GM19239 (cell line): Measurements from ENCODE around the gene SCN2B.

Experiments used
- DNase-seq: peaks from one replicate; pipeline ENCODE4 v3.0.0; 2011; ENCODE audit warnings: low spot score; ENCODE audit not compliant: insufficient read length
- FAIRE-seq: peaks from 2 replicates; lab custom pipeline; 2011; peaks lifted over from hg19 to GRCh38; lab: Jason Lieb, UNC

Gene SCN2B, protein sequence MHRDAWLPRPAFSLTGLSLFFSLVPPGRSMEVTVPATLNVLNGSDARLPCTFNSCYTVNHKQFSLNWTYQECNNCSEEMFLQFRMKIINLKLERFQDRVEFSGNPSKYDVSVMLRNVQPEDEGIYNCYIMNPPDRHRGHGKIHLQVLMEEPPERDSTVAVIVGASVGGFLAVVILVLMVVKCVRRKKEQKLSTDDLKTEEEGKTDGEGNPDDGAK

DNA sequence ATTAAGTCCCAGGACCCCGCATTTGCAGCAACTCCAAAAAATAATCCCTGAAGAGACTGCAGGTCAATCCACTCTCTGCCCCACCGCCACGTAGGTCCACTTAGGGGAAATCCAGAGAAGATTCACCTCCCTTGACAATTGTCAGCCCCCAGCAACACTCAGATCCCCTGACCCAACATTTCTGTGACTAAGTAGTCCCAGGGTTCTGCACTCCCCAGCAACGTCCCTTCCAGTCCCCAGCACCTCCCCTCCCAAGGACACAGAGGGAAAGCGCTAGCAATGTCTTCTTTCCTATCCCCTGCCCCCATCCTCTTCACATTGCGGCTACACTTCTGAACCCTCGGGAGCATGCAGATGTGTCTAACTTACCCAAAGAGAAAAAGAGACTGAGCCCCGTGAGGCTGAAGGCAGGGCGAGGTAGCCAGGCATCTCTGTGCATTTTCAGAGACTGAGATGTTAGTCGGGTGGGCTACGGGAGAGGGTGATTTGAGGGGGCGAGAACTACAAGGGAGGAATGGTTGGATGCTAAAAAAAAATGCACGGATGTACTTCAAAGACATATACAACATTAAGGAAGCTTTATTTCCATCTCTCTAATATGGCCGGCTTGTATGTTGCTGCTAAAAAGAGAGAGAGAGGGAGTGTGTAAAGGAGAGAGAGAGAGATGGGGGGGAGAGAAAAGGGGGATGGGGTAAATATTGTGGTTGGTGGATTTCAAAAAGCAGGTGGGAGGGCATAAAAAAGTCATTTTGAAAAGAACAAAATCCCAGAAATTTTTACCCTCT lies at the start of gene SCN2B:
TSS of gene SCN2B (minus strand) at position 647 of the 785 bp plus-strand sequence. CDS start at position 439, 208 bp downstream.
- FAIRE-seq, result no peak

DNA sequence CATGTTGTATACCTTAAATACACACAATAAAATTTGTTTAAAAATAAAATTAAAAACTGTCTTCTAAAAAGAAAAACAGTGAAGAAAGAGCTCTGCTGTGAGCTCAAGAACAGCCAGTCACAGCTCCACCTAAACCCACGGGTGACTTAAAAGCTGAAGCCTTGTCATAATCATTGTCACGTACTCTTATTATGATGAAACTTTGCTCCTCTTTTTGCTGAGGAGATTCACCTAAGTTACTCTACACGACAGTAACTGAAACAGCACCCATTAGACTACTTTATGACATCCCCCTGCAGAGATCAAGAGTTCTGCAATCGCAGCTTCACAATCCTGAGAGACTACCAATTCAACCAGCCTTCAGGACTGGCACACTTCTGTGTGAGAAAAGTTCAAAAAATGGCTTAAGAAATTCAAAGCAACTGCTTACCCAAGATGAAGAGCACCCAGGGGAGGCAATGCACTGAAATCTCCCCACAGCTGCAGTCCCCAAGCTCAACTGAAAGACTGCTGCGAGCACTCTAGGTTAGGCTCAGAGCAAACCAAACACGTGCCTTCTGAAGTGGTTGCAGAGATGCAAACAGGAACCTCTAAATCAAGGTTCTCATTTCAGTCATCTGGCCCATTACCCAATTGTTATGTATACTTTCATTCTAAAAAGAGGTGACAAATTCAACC lies 48.2 kb upstream of the SCN2B start, which contains the start of gene JAML:
TSS of gene JAML (minus strand) at position 501 of the 678 bp plus-strand sequence. CDS start 10,145 bp downstream, outside the sequence.
- FAIRE-seq, result peak; percentile 91
- DNase-seq, result no peak

More for the DNA sequence above, at the start of gene SCN2B:
- no peak for DNase-seq

DNA sequence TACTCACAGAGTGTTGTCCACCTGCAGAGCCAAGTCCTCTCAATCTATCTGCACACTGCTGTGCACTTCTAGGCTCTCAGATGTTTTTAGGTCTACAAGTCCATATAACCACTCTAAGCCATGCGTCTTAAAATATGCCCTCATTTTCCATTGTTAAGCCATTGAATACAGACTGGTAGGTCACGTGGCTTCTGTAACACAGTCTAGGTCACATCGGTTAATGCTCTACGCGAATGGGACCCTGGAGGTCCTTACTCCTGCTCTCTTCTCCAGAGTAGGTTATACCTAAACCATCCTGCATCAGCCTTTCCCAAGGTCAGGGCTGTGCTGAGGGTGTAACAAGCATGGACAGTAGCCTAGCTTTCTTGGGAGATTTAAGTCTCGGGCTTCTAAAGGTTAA lies 47.6 kb upstream of the SCN2B start:
- FAIRE-seq, result peak; percentile 84

DNA sequence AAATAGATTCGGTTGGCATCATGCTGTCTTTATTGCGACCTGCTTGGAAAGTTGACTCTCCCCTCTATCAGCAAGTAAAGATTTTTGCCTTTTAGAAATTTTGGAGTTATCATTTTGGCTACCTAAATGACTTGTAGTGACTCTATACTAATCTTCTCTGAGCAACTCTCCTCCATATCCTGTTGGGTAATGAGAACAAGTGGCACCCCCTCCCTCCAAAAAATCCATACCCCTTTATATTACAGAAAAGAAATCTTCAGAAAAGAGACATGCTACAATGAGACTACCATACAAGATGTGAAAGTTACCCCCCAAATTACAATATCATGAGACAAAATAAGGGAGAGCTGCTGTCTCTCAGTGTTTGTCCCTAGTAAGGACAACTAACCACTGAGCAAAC lies 47.1 kb upstream of the SCN2B start:
- no peak for FAIRE-seq

More for the DNA sequence above, 47.6 kb upstream of the SCN2B start:
- DNase-seq, result no peak

DNA sequence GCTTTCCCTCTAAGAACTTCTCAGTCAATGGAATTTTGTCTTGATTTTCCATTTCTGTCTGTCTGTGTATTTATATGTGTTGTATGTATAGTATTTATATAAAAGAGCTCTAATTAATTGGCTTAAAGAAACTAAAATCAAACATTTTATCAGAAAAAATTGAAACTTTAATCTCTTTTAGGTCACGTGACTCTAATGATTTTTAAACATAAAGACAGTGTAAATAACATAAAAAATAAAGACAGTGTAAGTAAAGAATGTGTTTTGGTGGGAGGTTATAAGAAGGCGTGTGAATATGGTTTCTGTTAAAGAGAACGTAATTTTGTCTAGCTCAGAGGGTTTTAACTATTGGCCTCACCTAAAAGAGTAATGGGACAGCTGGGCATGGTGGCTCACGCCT lies 46.0 kb upstream of the SCN2B start:
- FAIRE-seq (no peak), DNase-seq (no peak)

More for the DNA sequence above, 47.1 kb upstream of the SCN2B start:
- no peak for DNase-seq

DNA sequence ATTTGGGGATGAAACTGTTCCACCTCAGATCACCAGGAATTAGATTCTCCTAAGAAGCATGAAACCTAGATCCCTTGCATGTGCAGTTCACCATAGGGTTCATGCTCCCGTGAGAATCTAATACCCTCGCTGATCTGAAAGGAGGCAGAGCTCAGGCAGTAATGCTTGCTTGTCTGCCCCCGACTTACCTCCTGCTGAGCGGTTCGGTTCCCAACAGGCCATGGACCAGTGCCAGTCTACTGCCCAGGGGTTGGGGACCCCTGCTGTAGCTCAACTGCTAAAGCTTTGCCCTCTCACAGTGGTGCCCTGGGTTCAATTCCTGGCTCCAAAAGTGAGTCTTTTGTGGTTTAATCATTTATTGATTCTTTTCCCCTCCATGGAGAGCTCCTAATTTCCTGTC lies 45.0 kb upstream of the SCN2B start:
- FAIRE-seq, result no peak
- no peak for DNase-seq

DNA sequence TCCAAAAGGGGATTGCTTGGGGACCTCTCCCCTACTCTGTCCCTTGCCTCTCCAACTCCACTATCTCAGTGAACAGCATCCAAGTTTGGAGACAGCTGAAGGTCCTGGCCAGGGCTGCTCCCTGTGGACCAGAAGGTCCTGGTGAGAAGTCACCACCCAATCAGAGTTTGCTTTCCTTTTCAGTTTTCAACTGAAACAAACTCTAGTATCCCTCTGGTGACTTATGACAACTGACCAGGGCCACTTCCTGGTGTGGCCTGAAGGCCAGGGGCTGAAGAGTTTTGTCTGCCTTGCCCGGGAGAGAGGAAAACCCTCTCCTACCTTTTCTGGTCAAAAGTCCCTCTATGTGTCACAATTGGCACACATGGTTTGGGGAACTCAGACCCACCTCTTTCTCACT lies 43.3 kb upstream of the SCN2B start:
- FAIRE-seq (peak; percentile 75), DNase-seq (no peak)

DNA sequence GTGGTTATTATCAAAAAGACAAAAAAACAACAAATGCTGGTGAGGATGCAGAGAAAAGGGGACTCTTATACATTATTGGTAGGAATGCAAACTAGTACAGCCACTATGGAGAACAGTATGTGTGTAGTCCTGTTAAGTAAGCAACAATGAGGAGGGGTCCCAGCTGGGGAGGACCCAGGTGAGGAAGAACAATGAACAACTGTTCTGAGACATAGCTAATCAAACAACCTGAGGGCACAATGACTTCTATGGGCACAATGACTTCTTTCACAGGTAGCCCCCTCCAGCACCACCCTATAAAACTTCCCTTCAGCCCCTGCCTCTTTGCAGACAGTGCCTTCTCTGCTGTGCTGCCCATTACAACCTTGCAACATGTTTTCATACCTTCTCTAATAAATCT lies 42.8 kb upstream of the SCN2B start:
- no peak for DNase-seq
- FAIRE-seq, result no peak

DNA sequence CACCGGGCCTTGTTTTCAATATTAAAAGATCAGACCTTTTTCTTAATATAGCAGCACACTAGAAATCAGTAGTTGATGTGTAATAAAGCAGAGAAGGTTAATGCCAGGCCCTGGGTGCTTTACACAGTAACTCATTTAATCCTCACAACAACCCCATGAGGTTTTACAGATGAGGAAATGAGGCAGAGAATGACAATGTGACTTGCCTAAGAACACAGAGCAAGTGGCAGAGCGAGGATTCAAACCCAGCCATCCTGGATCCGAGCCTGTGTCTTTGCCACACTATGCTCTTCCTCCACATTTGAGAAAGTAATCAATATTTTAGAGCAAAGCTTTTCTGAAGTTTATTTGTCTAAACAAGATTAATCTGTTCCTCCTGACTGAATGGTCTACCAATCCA lies 41.1 kb upstream of the SCN2B start:
- DNase-seq (no peak), FAIRE-seq (peak; percentile 14)

DNA sequence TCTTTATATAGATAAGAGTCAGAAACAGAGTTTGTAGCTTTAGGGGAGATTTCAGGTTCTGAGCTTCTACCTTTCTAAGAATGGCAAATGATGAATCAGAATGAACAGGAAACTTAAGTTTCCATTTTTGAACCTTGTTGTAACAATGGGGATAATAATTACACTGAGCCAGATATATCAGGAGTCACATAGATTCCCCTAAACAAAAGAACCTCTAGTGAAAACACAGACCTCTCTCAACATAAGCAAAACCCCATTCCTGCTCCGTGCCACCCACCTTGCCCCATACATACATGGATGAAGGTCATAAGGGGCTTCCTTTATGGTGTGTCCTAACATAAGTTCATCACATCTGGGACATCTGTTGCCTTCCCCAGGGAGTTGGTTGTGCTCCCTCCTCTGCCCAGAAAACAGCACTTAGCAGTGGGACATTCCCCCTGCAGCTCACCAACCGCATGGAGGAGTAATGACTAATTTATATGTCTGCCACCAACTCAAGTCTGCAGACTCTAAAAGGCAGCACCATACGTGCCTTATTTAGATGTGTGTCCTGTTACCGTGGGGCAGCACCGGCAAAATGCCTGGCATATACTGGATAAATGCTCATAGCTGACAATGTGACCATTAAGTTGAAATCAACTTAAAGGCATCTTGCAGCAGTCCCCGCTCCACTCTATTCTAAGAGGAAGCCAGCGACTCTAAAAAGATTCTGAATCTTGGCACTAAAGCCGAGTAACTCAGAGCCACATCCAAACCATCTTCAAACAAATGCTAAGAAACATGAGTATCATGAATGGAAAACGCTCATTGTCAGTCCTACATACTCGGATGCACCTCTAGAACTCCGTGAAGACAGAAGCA lies 40.4 kb upstream of the SCN2B start:
- no peak for DNase-seq
- peak; percentile 94 for FAIRE-seq

DNA sequence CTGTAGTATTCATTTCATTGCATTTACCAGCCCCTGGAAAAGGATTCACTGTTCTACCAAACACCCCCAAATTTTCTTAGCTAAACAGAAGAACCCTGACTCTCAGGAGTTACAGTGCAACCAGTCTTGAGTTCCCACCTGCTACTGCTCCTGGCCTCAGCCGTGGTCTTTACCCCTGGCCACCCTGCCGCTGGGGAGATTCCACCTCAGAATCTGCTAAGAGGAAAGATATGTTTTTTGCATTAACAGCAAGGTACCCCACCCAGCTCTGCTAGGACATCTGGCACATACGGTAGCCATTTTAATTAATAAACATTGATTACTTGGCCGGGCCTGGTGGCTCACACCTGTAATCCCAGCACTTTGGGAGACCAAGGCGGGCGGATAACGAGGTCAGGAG lies 39.3 kb upstream of the SCN2B start:
- DNase-seq, result no peak
- FAIRE-seq, result peak; percentile 26

DNA sequence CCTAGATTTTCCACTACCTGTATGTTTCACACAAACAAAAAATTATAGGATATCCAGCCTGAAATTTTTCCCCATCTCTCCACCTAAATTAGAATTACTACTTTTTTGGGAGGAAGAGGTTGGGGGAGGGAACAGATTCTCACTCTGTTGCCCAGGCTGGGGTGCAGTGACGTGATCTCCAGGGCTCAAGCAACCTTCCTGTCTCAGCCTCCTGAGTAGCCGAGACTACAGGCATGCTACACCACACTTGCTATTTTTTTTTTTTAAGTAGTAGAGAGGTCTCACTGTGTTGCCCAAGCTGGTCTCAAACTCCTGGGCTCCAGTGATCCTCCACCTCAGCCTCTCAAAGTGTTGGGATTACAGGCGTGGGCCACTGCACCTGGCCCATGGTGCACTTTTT lies 38.8 kb upstream of the SCN2B start:
- DNase-seq, result no peak
- peak; percentile 84 for FAIRE-seq

DNA sequence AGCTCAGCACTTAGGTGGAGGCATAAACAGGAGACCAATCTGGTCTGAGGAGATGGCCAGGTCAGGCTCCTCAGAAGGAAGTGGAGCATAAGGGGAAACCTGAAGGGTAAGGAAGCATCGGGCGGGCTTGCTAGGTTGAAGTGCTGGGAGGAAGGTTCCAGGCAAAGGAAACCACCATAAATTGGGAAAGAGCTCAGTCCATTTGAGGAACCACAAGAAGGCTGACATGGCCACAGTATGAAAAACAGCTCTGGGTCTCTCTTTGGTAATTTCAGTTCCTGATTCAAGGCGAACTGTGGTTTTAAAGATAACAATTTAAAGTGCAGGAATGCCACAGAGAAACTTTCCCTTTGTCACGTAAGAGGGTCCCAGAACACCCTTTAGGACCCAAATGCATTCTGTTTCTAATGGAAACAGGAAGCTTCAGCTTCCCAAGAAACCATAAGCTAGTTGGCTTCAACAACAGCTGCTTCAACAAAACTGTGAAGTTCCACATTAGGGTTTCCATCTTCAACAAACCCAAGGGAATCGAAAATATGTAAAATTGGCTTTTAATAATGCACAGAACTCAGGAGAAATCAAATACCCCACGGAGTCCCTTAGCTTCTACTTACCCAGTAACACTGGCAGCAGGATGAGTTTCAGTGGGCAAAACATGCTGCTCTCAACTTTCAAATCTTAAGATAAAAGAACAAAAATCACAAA lies 37.9 kb upstream of the SCN2B start:
- DNase-seq, result no peak
- peak; percentile 99 for FAIRE-seq

DNA sequence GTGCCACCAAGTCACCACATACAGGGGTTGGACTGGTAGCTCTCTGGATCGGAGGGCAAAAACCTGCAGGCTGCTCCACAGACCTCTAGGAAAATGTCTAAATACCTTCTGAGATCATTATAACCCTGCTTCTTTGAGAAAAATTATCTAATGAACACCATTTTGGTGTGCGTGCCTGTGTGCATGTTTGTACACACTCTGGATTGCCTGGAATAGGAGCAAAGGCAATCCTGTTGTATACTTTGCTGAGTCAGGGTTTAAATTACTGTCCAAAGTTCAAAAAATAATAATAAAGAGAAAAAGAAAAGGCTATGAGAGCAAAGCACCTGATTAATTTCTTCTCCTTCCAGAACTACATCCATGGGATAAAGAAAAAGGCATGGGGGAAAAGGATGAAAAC lies 37.3 kb upstream of the SCN2B start:
- no peak for FAIRE-seq
- no peak for DNase-seq

DNA sequence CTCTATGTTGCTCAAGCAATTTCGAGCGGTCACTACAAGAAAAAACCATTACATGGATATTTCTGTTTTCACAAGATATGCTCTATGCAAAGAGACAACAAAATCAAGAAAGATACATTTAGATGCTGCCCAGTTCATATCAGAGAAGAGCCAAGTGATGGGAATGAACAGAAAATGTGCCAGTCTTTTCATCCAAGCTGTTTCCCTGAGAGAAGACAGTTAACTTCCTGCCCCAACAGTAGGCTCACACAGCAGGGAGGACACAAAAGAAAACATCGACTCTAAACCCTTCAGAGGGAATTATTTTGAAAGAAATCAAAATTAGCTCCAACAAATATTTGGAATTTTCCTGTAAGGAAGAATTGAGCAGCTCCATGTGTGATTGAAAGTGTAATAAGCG lies 36.8 kb upstream of the SCN2B start:
- FAIRE-seq (peak; percentile 4), DNase-seq (no peak)

DNA sequence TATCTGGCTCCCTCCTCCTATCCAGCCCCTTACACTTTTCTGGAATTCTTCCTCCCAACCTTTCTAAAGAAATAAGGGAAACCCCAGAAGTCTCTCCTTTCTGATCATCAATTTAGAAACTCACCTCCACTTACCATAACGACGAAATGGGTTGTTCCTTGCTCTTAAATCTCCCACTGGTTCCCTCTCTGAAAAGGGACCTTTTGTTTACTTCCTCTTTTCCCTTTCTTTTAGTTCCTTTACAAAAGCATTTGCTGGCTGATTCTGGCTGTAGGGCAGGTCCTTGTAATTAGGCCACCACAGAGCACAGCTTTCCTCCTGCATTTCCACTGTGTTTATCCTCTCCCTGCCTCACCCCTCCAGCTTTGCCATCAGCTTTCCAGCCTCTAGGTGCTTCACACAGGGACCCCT lies 36.3 kb upstream of the SCN2B start:
- FAIRE-seq, result peak; percentile 66
- no peak for DNase-seq

DNA sequence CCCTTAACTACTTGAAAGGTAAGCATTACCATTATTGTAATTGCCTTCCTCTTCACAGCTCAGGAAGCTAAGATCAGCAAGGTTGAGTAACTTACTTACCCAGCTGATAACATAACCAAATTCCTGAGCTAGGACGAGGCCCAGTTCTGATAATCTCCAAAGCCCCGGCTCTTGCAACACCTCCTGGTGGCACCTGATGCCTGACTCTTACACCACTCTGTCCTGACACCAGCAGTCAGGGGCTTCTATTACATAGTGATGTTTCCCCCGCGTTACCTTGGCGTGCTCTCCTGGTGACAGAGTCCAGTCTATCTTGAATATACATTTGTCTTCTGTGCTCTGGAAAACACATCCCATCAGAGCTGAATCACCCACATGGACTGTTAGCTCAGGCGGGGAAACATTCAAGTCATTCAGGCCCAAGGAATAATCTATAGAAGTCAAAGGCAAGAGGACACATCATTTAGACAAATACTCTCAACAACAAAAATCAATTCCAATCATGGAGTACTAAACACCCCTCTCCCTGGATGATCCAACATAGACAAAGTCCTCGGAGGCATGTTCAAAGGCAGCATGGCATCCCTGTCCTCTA lies 35.8 kb upstream of the SCN2B start:
- FAIRE-seq (no peak), DNase-seq (no peak)

DNA sequence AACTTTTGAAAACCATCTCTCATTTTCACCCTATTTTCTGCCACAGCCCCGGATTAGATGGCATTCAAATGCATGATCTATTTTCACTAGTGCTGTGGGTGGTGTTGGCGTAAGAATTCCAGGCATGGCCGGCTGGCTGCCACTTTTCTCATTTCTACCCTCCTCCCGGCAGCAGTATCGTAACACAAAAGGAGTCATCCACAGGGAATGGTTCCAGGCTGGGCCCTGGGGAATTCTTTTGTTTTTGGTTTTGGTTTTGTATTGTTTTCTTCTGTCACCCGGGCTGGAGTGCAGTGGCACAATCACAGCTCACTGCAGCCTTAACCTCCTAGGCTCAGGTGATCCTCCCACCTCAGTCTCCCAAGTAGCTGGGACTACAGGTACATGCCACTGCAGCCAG lies 34.6 kb upstream of the SCN2B start:
- DNase-seq, result no peak
- FAIRE-seq, result no peak

DNA sequence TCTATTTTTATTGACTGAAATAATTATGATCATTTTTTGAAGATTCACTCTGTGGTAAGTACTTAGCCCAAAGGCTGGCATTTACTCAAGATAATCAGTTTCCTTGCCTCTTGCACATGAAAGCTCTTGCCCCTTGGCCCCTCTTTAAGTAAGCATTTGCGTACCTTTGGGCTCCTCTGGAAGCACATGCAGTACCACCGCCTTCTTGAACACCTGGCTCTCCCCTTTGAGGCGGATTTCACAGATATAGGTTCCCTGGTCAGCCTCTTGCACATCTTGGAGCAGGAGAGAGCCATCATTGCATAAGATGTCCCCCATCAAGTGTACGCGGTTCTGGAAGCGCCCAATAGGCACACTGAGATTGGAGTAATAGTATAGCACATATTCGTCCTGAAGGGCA lies 33.9 kb upstream of the SCN2B start:
- no peak for DNase-seq
- FAIRE-seq, result no peak
